ENCODE data around the gene PAK5.

PAK5 gene

GRCh38 chr20:9501473-9501872 lies 337.4 kb downstream of the PAK5 start:
- H3K4me1 ChIP-seq (ENCODE audit: control insufficient read depth in 5 of 5, insufficient read depth in 5 of 5, low read length in 5 of 5), result peaks cover 0 to 15% (median 5%) of the 10 kb centered on the region in 5 donors
- H3K36me3 ChIP-seq (ENCODE audit: control insufficient read depth in 5 of 5, insufficient read depth in 5 of 5, low read length in 5 of 5), result no peaks in the 10 kb centered on the region
- no peak overlapping the region for H3K27ac ChIP-seq (ENCODE audit: low read depth, low read length)

DNA sequence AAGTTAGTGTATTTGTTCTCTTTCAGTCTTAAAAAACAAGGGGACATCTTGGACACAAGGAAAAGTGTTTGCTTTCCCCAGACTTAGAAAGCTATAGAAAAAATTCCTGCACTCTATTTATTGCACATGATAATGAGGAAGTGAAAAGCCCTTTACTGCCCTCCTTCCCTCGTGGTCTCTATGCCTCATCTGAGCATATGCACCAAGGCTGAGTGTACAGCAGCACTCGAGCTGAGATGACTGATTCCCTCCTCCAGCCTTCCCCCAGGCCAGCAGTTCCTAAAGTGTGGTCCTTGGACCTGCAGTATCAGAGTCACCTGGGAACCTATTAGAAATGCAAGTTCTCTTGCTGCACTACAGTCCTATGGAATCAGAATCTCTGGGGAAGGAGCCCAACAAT lies 338.8 kb downstream of the PAK5 start:
- Histone ChIP-seq H3K9ac (ENCODE audit: low read length in 5 of 5) (no peak overlapping the region), H3K27me3 (ENCODE audit: control insufficient read depth in 5 of 5, insufficient read depth in 4 of 5, low read length in 5 of 5) (peaks cover 0 to under 1% (median 0%) of the 10 kb centered on the region in 5 donors), H3K27ac (ENCODE audit: low read depth, low read length) (no peak overlapping the region), H3K4me3 (ENCODE audit: low read depth in 1 of 5, low read length in 5 of 5) (no peak overlapping the region), H3K4me1 (ENCODE audit: control insufficient read depth in 5 of 5, insufficient read depth in 5 of 5, low read length in 5 of 5) (peaks cover 0 to 11% (median 0%) of the 10 kb centered on the region in 5 donors), H3K9me3 (ENCODE audit: control insufficient read depth in 5 of 5, low read length in 5 of 5) (no peaks in the 10 kb centered on the region), H3K36me3 (ENCODE audit: control insufficient read depth in 5 of 5, insufficient read depth in 5 of 5, low read length in 5 of 5) (no peaks in the 10 kb centered on the region)

More at GRCh38 chr20:9501473-9501872, 337.4 kb downstream of the PAK5 start:
- Histone ChIP-seq H3K9ac (ENCODE audit: low read length in 5 of 5) (no peak overlapping the region), H3K27me3 (ENCODE audit: control insufficient read depth in 5 of 5, insufficient read depth in 4 of 5, low read length in 5 of 5) (peaks cover 7 to 13% (median 12%) of the 10 kb centered on the region in 5 donors), H3K4me3 (ENCODE audit: low read depth in 1 of 5, low read length in 5 of 5) (no peak overlapping the region), H3K9me3 (ENCODE audit: control insufficient read depth in 5 of 5, low read length in 5 of 5) (no peaks in the 10 kb centered on the region)

DNA sequence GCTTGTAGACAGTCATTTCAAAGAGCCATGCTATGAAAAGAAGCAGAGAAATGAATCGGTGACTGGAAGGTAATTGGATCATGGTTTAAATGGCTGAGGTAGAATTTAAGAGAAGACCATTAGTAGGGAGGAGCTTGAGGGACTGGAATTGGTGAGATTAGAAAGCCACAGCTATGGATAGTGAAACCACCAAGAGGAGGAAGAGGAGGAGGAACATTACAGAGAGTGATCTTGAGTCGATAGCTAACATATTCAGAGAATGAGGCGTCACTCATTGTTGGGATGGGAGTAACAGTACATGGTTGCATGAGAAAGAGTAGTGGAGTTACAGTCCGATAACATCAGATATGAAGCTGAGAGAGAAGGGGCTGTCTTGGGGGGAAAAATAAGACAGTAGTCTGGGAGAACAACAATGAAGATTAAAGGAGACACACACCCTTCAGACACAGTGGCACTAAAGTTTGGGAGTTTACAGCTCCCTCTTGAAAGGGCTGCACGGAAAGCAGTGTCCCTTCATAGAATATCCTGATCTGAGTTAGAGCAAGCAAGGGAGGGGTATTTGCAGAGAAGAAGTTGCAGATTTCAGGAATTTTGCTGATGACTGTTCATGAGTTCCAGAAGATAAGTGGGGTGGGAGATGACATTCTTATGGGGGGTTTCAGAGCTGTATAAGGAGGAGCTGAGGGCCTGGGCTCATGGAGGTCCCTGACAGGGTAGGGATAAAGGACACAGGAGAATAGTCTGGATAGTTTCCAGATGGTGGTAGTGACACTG lies 339.6 kb downstream of the PAK5 start:
- no peak overlapping the region for H3K4me3 ChIP-seq (ENCODE audit: low read depth in 1 of 5, low read length in 5 of 5)

DNA sequence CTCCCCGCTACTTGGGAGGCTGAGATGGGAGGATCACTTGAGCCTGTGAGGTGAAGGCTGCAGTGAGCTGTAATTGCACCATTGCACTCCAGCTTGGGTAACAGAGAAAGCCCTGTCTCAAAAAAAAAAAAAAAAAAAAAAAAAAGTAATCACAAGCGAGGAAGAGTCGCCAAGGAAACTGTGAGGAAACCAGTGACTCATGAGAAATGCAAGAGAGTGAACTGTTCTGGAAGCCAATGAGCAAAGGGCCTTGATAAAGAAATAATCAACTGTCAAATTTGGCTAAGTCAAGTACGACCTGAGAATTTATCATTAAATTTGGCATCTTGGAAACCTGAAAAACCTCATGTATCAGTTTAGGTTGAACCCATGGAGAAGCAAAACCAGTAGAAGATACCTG lies 340.6 kb downstream of the PAK5 start:
- H3K9me3 ChIP-seq (ENCODE audit: control insufficient read depth in 5 of 5, low read length in 5 of 5), result no peaks in the 10 kb centered on the region
- no peak overlapping the region for H3K9ac ChIP-seq (ENCODE audit: low read length in 5 of 5)
- H3K4me3 ChIP-seq (ENCODE audit: low read depth in 1 of 5, low read length in 5 of 5), result no peak overlapping the region
- H3K4me1 ChIP-seq (ENCODE audit: control insufficient read depth in 5 of 5, insufficient read depth in 5 of 5, low read length in 5 of 5), result peaks cover 0 to 11% (median 0%) of the 10 kb centered on the region in 5 donors
- no peaks in the 10 kb centered on the region for H3K36me3 ChIP-seq (ENCODE audit: control insufficient read depth in 5 of 5, insufficient read depth in 5 of 5, low read length in 5 of 5)
- no peak overlapping the region for H3K27ac ChIP-seq (ENCODE audit: low read depth, low read length)
- no peaks in the 10 kb centered on the region for H3K27me3 ChIP-seq (ENCODE audit: control insufficient read depth in 5 of 5, insufficient read depth in 4 of 5, low read length in 5 of 5)

More for the DNA sequence above, 339.6 kb downstream of the PAK5 start:
- H3K9ac ChIP-seq (ENCODE audit: low read length in 5 of 5), result no peak overlapping the region
- H3K36me3 ChIP-seq (ENCODE audit: control insufficient read depth in 5 of 5, insufficient read depth in 5 of 5, low read length in 5 of 5), result no peaks in the 10 kb centered on the region
- H3K4me1 ChIP-seq (ENCODE audit: control insufficient read depth in 5 of 5, insufficient read depth in 5 of 5, low read length in 5 of 5), result peaks cover 0 to 11% (median 0%) of the 10 kb centered on the region in 5 donors
- no peak overlapping the region for H3K27ac ChIP-seq (ENCODE audit: low read depth, low read length)
- no peaks in the 10 kb centered on the region for H3K27me3 ChIP-seq (ENCODE audit: control insufficient read depth in 5 of 5, insufficient read depth in 4 of 5, low read length in 5 of 5)
- H3K9me3 ChIP-seq (ENCODE audit: control insufficient read depth in 5 of 5, low read length in 5 of 5), result no peaks in the 10 kb centered on the region

DNA sequence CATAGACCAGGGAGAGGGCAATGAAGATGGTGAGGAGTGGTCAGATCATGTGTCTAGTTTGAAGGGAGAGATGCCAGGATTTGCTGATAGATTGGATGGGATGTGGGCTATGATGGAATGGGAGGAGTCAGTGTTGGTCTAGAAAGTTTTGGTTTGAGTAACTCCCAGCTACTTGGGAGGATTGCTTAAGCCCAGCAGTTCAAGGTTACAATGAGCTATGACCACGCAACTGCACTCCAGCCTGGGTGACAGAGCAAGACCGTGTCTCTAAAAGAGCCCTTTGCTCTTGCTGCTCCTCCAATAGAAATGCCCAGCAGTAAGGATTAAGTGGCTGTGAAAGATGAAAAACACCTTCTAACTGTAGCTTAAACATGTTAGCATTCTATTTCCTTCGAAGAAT lies 342.7 kb downstream of the PAK5 start:
- no peaks in the 10 kb centered on the region for H3K36me3 ChIP-seq (ENCODE audit: control insufficient read depth in 5 of 5, insufficient read depth in 5 of 5, low read length in 5 of 5)
- H3K4me3 ChIP-seq (ENCODE audit: low read depth in 1 of 5, low read length in 5 of 5), result no peak overlapping the region
- H3K4me1 ChIP-seq (ENCODE audit: control insufficient read depth in 5 of 5, insufficient read depth in 5 of 5, low read length in 5 of 5), result peaks cover 0 to 11% (median 0%) of the 10 kb centered on the region in 5 donors
- H3K27ac ChIP-seq (ENCODE audit: low read depth, low read length), result no peak overlapping the region
- H3K9me3 ChIP-seq (ENCODE audit: control insufficient read depth in 5 of 5, low read length in 5 of 5), result no peaks in the 10 kb centered on the region
- H3K27me3 ChIP-seq (ENCODE audit: control insufficient read depth in 5 of 5, insufficient read depth in 4 of 5, low read length in 5 of 5), result no peaks in the 10 kb centered on the region
- H3K9ac ChIP-seq (ENCODE audit: low read length in 5 of 5), result no peak overlapping the region

DNA sequence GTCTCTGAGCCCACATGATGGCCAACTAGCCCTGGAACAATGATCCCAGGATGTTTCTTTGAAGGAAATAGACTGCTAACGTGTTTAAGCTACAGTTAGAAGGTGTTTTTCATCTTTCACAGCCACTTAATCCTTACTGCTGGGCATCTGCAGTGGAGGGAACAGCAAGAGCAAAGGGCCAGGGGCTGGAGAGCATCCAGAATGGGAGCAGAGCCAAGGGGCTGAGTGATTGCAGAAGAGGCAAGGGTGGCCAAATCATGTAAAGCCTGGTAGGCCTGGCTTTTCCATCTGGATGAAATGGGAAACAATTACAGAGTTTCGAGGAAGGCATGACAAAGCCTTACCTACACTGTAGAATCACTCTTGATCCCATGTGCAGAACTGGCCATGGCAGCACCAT lies 343.2 kb downstream of the PAK5 start:
- Histone ChIP-seq H3K27ac (ENCODE audit: low read depth, low read length) (no peak overlapping the region), H3K4me1 (ENCODE audit: control insufficient read depth in 5 of 5, insufficient read depth in 5 of 5, low read length in 5 of 5) (peaks cover 0 to 11% (median 0%) of the 10 kb centered on the region in 5 donors), H3K4me3 (ENCODE audit: low read depth in 1 of 5, low read length in 5 of 5) (no peak overlapping the region), H3K9ac (ENCODE audit: low read length in 5 of 5) (no peak overlapping the region), H3K27me3 (ENCODE audit: control insufficient read depth in 5 of 5, insufficient read depth in 4 of 5, low read length in 5 of 5) (no peaks in the 10 kb centered on the region), H3K36me3 (ENCODE audit: control insufficient read depth in 5 of 5, insufficient read depth in 5 of 5, low read length in 5 of 5) (no peaks in the 10 kb centered on the region), H3K9me3 (ENCODE audit: control insufficient read depth in 5 of 5, low read length in 5 of 5) (no peaks in the 10 kb centered on the region)

DNA sequence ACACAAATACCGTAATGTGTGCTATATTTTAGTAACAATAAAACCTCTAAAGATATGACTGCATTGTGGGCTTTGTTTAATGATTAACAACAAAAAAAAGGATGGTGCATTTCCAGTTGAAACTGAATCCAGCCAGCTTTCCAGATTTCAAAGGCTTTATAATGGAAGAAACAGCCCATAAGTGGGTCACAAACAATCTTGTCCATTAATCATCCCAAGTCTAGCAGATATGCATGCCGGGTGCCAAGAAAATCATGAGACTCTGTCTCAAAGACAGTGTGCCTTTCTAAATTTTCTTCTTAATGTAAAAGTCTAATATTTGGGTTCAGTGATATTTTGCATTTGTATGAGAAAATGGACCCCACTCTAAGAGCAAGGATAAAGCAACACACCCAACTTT lies 345.1 kb downstream of the PAK5 start:
- H3K9me3 ChIP-seq (ENCODE audit: control insufficient read depth in 5 of 5, low read length in 5 of 5), result no peaks in the 10 kb centered on the region
- no peak overlapping the region for H3K9ac ChIP-seq (ENCODE audit: low read length in 5 of 5)
- H3K27me3 ChIP-seq (ENCODE audit: control insufficient read depth in 5 of 5, insufficient read depth in 4 of 5, low read length in 5 of 5), result no peaks in the 10 kb centered on the region
- H3K27ac ChIP-seq (ENCODE audit: low read depth, low read length), result no peak overlapping the region
- H3K36me3 ChIP-seq (ENCODE audit: control insufficient read depth in 5 of 5, insufficient read depth in 5 of 5, low read length in 5 of 5), result no peaks in the 10 kb centered on the region
- H3K4me3 ChIP-seq (ENCODE audit: low read depth in 1 of 5, low read length in 5 of 5), result no peak overlapping the region
- no peaks in the 10 kb centered on the region for H3K4me1 ChIP-seq (ENCODE audit: control insufficient read depth in 5 of 5, insufficient read depth in 5 of 5, low read length in 5 of 5)

GRCh38 chr20:9492067-9492466 lies 346.8 kb downstream of the PAK5 start:
- Histone ChIP-seq H3K4me3 (ENCODE audit: low read depth in 1 of 5, low read length in 5 of 5) (no peak overlapping the region), H3K4me1 (ENCODE audit: control insufficient read depth in 5 of 5, insufficient read depth in 5 of 5, low read length in 5 of 5) (no peaks in the 10 kb centered on the region), H3K27me3 (ENCODE audit: control insufficient read depth in 5 of 5, insufficient read depth in 4 of 5, low read length in 5 of 5) (no peaks in the 10 kb centered on the region), H3K9ac (ENCODE audit: low read length in 5 of 5) (no peak overlapping the region), H3K36me3 (ENCODE audit: control insufficient read depth in 5 of 5, insufficient read depth in 5 of 5, low read length in 5 of 5) (no peaks in the 10 kb centered on the region), H3K9me3 (ENCODE audit: control insufficient read depth in 5 of 5, low read length in 5 of 5) (no peaks in the 10 kb centered on the region), H3K27ac (ENCODE audit: low read depth, low read length) (no peak overlapping the region)

DNA sequence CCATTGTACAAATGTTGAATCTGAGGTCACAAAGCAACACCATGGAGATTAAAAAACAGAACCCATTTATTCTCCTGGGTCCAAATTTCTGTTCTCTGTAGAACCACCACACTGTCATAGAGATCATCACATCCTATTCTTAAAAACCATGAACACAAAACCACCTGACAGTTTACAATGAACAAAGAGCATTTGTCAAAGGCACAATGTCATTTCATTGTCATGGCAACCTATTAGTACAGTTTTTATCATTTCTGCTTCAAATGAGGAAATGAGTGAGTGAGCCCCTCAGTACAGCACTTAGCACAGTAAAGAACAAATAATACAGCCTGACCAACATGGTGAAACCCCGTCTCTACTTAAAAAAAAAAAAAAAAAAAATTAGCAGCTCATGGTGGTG lies 347.6 kb downstream of the PAK5 start:
- H3K36me3 ChIP-seq (ENCODE audit: control insufficient read depth in 5 of 5, insufficient read depth in 5 of 5, low read length in 5 of 5), result no peaks in the 10 kb centered on the region
- no peak overlapping the region for H3K27ac ChIP-seq (ENCODE audit: low read depth, low read length)
- H3K4me3 ChIP-seq (ENCODE audit: low read depth in 1 of 5, low read length in 5 of 5), result no peak overlapping the region
- H3K9ac ChIP-seq (ENCODE audit: low read length in 5 of 5), result no peak overlapping the region
- no peaks in the 10 kb centered on the region for H3K4me1 ChIP-seq (ENCODE audit: control insufficient read depth in 5 of 5, insufficient read depth in 5 of 5, low read length in 5 of 5)
- H3K27me3 ChIP-seq (ENCODE audit: control insufficient read depth in 5 of 5, insufficient read depth in 4 of 5, low read length in 5 of 5), result no peaks in the 10 kb centered on the region
- no peaks in the 10 kb centered on the region for H3K9me3 ChIP-seq (ENCODE audit: control insufficient read depth in 5 of 5, low read length in 5 of 5)

DNA sequence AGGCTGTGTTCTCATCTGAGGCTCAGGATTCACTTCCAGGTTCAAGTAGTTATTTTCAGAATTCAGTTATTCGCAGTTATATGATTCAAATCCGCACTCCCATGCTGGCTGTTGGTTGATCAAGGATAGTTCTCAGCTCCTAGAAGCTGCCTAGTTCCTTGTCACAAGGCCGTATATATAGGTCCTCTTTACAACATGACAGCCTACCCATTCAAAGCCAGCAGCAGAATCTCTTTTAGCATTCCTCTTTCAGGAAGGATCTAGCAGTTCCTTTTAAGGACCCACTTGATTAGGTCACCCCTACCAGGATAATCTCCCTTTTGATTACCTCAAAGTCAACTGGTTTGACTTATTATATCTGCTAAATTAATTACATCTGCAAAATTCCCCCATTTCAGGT lies 348.2 kb downstream of the PAK5 start:
- no peak overlapping the region for H3K4me3 ChIP-seq (ENCODE audit: low read depth in 1 of 5, low read length in 5 of 5)
- H3K36me3 ChIP-seq (ENCODE audit: control insufficient read depth in 5 of 5, insufficient read depth in 5 of 5, low read length in 5 of 5), result no peaks in the 10 kb centered on the region
- no peaks in the 10 kb centered on the region for H3K4me1 ChIP-seq (ENCODE audit: control insufficient read depth in 5 of 5, insufficient read depth in 5 of 5, low read length in 5 of 5)
- H3K9me3 ChIP-seq (ENCODE audit: control insufficient read depth in 5 of 5, low read length in 5 of 5), result peaks cover 0 to 3% (median 0%) of the 10 kb centered on the region in 5 donors
- no peaks in the 10 kb centered on the region for H3K27me3 ChIP-seq (ENCODE audit: control insufficient read depth in 5 of 5, insufficient read depth in 4 of 5, low read length in 5 of 5)
- no peak overlapping the region for H3K27ac ChIP-seq (ENCODE audit: low read depth, low read length)
- H3K9ac ChIP-seq (ENCODE audit: low read length in 5 of 5), result no peak overlapping the region

Measured in subcutaneous abdominal adipose tissue (tissue), 5 donors.